Measurements from ENCODE around the gene KLRC3.
"Not testable (repeated sequence)": the region's sequence is repeated elsewhere in the genome, so short reads cannot be mapped to it uniquely, and the experiment has no call there.

The KLRC3 gene

DNA sequence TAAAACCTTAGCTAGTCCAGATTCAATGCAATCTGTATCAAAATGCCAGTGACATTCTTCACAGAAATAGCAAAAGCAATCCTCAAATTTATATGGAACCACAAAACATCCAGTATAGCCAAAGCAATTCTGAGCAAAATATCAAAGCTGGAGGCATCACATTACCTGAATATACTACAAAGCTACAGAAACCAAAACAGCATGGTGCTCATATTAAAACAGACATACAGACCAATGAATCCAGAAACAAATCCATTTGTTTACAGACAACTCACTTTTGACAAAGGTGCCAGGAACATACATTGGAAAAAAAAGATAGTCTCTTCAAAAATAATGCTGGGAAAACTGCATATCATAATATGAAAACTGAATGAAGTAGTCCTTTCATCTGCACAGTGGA lies 15.6 kb downstream of the KLRC3 start:
- in situ Hi-C loops (cut with MboI; ENCODE audit: low sequenced_read_pairs), result no loop called here

DNA sequence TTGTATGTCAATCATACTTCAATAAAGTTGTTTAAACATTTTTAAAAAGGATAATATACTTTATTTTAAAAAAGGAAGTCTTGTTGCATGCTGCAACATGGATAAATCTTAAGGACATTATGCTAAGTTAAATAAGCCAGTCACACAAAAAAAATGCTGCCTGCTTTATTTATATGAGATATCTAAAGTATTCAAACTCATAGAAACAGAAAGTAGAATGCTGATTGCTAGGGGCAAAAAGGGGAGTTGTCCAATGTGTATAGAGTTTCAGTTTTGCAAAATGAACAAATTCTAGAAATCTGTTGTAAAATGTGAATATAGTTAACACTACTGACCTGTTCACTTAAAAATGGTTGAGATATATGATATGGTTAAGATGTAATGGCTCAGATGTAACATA lies 19.6 kb downstream of the KLRC3 start:
- in situ Hi-C loops (cut with MboI; ENCODE audit: low sequenced_read_pairs), result no loop called here

DNA sequence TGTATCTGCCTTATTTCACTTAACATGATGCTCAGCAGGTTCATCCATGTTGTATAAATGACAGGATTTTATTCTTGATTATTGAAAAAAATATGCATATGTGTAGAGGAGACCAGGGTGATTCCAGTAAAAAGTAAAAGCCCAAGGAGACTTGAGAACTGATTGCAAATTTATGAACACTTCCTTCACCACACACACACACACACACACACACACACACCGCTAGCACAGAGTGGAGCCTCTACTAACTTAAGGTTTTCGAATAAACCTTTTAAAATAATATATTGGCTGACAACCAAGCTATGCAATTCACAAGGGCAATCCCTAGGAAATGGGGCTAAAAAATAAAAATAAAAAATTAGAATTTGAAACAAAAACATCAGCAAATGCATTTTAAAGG lies 22.2 kb downstream of the KLRC3 start:
- in situ Hi-C loops (cut with MboI; ENCODE audit: low sequenced_read_pairs), result no loop called here

GRCh38 chr12:10397296-10397695 lies 23.1 kb downstream of the KLRC3 start:
- in situ Hi-C loops (cut with MboI; ENCODE audit: low sequenced_read_pairs), result no loop called here

GRCh38 chr12:10396176-10396575 lies 24.2 kb downstream of the KLRC3 start:
- in situ Hi-C loops (cut with MboI; ENCODE audit: low sequenced_read_pairs), result not testable (repeated sequence)

- in situ Hi-C loops (cut with MboI; ENCODE audit: low sequenced_read_pairs), result no loop called here
Observed at GRCh38 chr12:10395390-10395998, 24.9 kb downstream of the KLRC3 start.

GRCh38 chr12:10394531-10395152 lies 25.8 kb downstream of the KLRC3 start:
- in situ Hi-C loops (cut with MboI; ENCODE audit: low sequenced_read_pairs), result not testable (repeated sequence)

GRCh38 chr12:10393291-10393690 lies 27.1 kb downstream of the KLRC3 start:
- in situ Hi-C loops (cut with MboI; ENCODE audit: low sequenced_read_pairs), result no loop called here

GRCh38 chr12:10392394-10392930 lies 27.9 kb downstream of the KLRC3 start:
- in situ Hi-C loops (cut with MboI; ENCODE audit: low sequenced_read_pairs), result no loop called here

- in situ Hi-C loops (cut with MboI; ENCODE audit: low sequenced_read_pairs), result not testable (repeated sequence)
Observed at GRCh38 chr12:10390991-10391390, 29.4 kb downstream of the KLRC3 start.

DNA sequence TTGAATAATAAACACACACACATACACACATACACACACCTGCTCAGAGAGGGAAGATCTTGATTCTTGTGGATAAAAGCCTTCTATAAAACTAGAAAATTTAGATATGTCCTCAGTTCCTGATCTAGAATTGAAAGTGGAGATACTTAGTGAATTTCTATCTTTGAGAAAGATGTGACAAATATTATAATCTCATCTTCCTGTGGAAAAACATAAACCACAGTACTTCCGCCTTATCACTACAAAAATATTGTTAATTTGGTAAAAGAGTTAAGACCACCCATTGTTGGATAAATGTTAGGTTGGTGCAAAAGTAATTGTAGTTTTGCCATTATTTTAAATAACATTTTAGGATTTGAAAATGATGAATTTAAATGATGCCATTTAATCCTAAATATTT lies 30.5 kb downstream of the KLRC3 start, which contains the start of gene KLRK1:
Gene KLRK1, minus strand, starts transcription at position 138 of the 400 bp plus-strand sequence. CDS start 1,231 bp downstream, outside the sequence.
- in situ Hi-C loops (cut with MboI; ENCODE audit: low sequenced_read_pairs), result no loop called here

- in situ Hi-C loops (cut with MboI; ENCODE audit: low sequenced_read_pairs), result no loop called here
Observed at GRCh38 chr12:10388624-10389413, 31.6 kb downstream of the KLRC3 start.

DNA sequence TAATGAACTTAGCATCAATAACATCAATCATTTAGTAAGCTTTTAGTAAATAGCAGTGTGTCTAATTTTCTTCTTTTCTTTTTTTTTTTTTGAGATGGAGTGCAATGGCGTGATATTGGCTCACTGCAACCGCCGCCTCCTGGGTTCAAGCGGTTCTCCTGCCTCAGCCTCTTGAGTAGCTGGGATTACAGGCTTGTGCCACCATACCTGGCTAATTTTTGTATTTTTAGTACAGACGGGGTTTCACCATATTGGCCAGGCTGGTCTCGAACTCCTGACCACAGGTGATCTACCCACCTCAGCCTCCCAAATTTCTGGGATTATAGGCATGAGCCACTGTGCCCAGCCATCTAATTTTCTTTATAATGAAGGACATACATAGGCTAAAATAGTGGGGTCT lies 32.9 kb downstream of the KLRC3 start:
- in situ Hi-C loops (cut with MboI; ENCODE audit: low sequenced_read_pairs), result not testable (repeated sequence)

DNA sequence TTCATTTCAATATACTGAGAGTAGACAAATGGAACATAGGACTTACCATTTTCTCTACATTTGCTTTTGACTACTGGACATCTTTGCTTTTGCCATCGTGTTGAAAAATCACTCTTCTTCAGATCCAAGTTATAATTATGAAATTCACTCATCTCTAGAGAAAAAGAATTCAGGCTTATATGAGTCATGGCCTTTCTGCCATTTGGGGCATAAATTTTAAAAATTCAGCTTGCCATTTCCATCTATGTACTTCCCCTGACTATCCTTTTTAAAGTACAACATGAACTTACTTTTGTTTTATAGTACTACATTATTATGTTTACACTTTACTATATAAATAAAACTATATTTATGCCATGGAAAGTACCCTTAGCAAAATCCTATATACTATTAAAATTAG lies 33.5 kb downstream of the KLRC3 start:
- in situ Hi-C loops (cut with MboI; ENCODE audit: low sequenced_read_pairs), result no loop called here

GRCh38 chr12:10385166-10385613 lies 35.2 kb downstream of the KLRC3 start:
- in situ Hi-C loops (cut with MboI; ENCODE audit: low sequenced_read_pairs), result no loop called here

DNA sequence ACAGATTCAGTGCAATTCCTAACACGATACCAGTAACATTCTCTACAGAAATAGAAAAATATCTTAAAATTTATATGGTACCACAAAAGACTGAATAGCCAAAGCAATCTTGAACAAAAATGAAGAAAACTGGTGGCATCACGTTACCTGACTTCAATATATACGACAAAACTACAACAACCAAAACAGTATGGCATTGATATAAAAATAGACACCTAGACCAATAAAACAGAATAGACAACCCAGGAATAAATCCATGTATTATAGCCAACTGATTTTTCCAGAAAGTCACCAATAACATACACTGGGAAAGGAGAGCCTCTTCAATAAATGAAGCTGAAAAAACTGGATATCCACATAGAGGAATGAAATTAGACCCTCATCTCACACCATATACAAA lies 36.2 kb downstream of the KLRC3 start:
- in situ Hi-C loops (cut with MboI; ENCODE audit: low sequenced_read_pairs), result no loop called here

- in situ Hi-C loops (cut with MboI; ENCODE audit: low sequenced_read_pairs), result no loop called here
Observed at GRCh38 chr12:10381928-10382628, 38.3 kb downstream of the KLRC3 start.

GRCh38 chr12:10378737-10379136 lies 41.7 kb downstream of the KLRC3 start:
- in situ Hi-C loops (cut with MboI; ENCODE audit: low sequenced_read_pairs), result not testable (repeated sequence)

- in situ Hi-C loops (cut with MboI; ENCODE audit: low sequenced_read_pairs), result loop anchor here (25.0 kb wide), 1 partner anchor 188 kb away; no protein-coding TSS in a partner anchor
Observed at GRCh38 chr12:10374624-10375018, 45.8 kb downstream of the KLRC3 start.

DNA sequence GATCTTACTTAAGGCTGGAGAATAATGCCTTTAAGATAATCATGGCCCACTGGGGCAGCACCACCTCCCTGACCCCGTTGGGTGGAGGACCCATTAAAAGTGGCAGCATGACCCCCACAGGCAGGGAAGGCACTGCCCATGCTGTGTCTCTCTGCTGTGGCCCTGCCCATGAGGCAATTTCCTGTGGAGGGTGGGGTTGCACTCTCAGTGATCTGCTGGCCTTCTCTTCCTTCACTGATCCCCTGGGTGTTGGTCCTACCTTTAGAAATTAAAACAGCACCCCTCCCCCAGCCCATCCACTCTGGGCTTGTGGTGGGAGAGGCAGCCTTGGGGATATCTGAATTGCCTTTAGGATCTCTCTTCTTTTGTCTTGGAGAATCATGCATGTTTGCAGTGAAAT lies 47.8 kb downstream of the KLRC3 start:
- in situ Hi-C loops (cut with MboI; ENCODE audit: low sequenced_read_pairs), result loop anchor here (25.0 kb wide), 1 partner anchor 190 kb away; no protein-coding TSS in a partner anchor
